ENCODE data around the gene DCP1A.
"Not testable (repeated sequence)": the region's sequence is repeated elsewhere in the genome, so short reads cannot be mapped to it uniquely, and the experiment has no call there.

The DCP1A gene

DNA sequence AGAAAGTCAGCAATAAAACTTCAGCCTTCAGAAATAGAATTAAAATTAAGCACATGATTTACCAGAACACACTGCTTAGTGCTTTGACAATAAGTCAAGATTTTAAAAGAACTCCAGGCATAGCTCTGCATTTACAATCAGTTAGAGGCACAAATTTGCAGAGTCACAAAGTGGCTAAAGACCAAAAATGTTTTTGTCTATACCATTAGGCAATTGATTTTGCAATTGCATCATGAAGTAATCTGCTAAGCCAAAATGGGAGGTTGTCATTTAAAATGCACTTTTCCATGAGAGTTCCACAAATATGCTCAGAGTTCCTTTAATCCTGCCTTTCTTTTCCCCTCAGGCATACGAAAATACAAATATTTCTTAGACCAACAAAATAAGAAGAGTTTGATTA, 10.1 kb upstream of the DCP1A start:
- no peaks in the 10 kb centered on the region for H3K36me3 ChIP-seq (ENCODE audit: control insufficient read depth in 2 of 2, insufficient read depth in 2 of 2, low read length in 2 of 2)
- no peak overlapping the region for H3K9ac ChIP-seq (ENCODE audit: low read depth in 1 of 2, low read length in 2 of 2)
- H3K4me1 ChIP-seq (ENCODE audit: control insufficient read depth in 2 of 2, insufficient read depth in 2 of 2, low read length in 2 of 2): peaks cover 0 to 6% of the 10 kb centered on the region in 2 donors
- H3K27ac ChIP-seq (ENCODE audit: low read depth in 2 of 2, low read length in 2 of 2): no peak overlapping the region
- no peaks in the 10 kb centered on the region for H3K27me3 ChIP-seq (ENCODE audit: control insufficient read depth in 2 of 2, insufficient read depth in 2 of 2, low read length in 2 of 2)
- no peaks in the 10 kb centered on the region for H3K9me3 ChIP-seq (ENCODE audit: control insufficient read depth in 2 of 2, low read length in 2 of 2)
- no peak overlapping the region for H3K4me3 ChIP-seq (ENCODE audit: low read length in 2 of 2)

DNA sequence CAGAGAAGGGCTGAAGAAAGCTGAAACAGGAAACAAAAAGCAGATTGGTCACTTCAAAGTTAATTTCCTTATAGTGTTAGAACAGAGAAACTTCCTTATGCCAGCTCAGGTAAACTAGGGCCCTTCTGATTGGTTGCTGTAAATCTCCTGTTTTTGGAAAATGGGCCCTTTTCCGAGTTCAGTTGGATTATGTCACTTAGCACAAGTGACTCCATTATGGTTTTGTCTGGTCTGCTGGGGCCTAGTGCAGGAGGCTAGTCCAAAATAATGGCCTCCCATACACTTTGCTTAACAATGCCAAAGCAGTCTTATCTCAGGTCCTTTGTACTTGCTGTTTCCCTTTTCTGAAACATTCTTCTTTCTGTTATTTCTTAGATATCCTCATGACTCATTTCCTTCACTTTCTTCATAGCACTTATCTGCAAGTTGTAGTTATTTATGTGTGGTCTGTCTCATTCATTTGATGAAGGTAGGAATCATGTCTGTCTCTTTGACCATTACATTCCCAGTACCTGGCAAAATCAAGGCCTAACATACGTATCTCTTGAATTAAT, 7.7 kb upstream of the DCP1A start:
- Histone ChIP-seq H3K9ac (ENCODE audit: low read depth in 1 of 2, low read length in 2 of 2) (no peak overlapping the region), H3K27ac (ENCODE audit: low read depth in 2 of 2, low read length in 2 of 2) (no peak overlapping the region), H3K36me3 (ENCODE audit: control insufficient read depth in 2 of 2, insufficient read depth in 2 of 2, low read length in 2 of 2) (no peaks in the 10 kb centered on the region), H3K9me3 (ENCODE audit: control insufficient read depth in 2 of 2, low read length in 2 of 2) (no peaks in the 10 kb centered on the region), H3K4me3 (ENCODE audit: low read length in 2 of 2) (no peak overlapping the region), H3K27me3 (ENCODE audit: control insufficient read depth in 2 of 2, insufficient read depth in 2 of 2, low read length in 2 of 2) (no peaks in the 10 kb centered on the region), H3K4me1 (ENCODE audit: control insufficient read depth in 2 of 2, insufficient read depth in 2 of 2, low read length in 2 of 2) (peaks cover 2 to 13% of the 10 kb centered on the region in 2 donors)

DNA sequence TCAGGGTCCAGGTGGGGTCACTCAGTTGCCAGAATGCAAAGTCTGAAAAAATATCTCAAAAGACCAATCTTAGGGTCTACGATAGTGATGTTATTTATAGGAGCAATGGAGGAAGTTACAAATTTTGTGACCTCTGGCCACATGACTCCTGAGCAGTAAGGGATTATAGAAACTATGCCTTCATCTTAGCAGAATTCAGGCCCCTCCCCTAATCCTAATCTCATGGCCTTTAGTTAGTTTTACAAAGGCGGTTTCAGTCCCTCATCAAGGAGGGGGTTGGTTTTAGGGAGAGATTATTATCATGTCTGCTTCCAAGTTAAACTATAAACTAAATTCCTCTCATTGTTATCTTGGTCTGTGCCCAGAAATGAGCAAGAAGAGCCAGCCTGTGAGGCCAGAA, 5.9 kb upstream of the DCP1A start:
- no peaks in the 10 kb centered on the region for H3K36me3 ChIP-seq (ENCODE audit: control insufficient read depth in 2 of 2, insufficient read depth in 2 of 2, low read length in 2 of 2)
- H3K27me3 ChIP-seq (ENCODE audit: control insufficient read depth in 2 of 2, insufficient read depth in 2 of 2, low read length in 2 of 2): no peaks in the 10 kb centered on the region
- H3K9ac ChIP-seq (ENCODE audit: low read depth in 1 of 2, low read length in 2 of 2): no peak overlapping the region
- no peak overlapping the region for H3K4me3 ChIP-seq (ENCODE audit: low read length in 2 of 2)
- peaks cover 2 to 13% of the 10 kb centered on the region in 2 donors for H3K4me1 ChIP-seq (ENCODE audit: control insufficient read depth in 2 of 2, insufficient read depth in 2 of 2, low read length in 2 of 2)
- H3K9me3 ChIP-seq (ENCODE audit: control insufficient read depth in 2 of 2, low read length in 2 of 2): no peaks in the 10 kb centered on the region
- H3K27ac ChIP-seq (ENCODE audit: low read depth in 2 of 2, low read length in 2 of 2): no peak overlapping the region

DNA sequence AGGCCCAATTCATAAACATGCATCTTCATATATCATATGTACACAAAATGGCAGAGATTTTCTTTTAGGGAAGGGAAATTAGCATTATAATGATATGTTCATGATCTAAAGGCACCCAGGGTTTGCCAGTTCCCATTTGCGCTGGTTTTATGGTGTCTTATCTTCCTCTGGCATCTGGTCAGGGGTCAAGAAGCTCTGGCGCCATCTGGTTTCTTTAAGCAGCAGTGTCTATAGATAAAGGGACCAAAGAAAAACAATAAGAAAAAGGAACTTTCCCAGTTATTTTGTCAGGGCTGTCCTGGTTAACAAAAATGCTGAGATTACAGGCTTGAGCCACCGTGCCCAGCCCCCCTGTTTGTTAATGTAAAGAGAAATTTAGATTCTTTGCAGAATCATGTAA, 3.3 kb upstream of the DCP1A start:
- Histone ChIP-seq H3K27me3 (ENCODE audit: control insufficient read depth in 2 of 2, insufficient read depth in 2 of 2, low read length in 2 of 2) (no peaks in the 10 kb centered on the region), H3K9ac (ENCODE audit: low read depth in 1 of 2, low read length in 2 of 2) (no peak overlapping the region), H3K36me3 (ENCODE audit: control insufficient read depth in 2 of 2, insufficient read depth in 2 of 2, low read length in 2 of 2) (no peaks in the 10 kb centered on the region), H3K4me1 (ENCODE audit: control insufficient read depth in 2 of 2, insufficient read depth in 2 of 2, low read length in 2 of 2) (peaks cover 11 to 17% of the 10 kb centered on the region in 2 donors), H3K4me3 (ENCODE audit: low read length in 2 of 2) (peak overlapping the region in 1 of 2 donors; percentile 28), H3K27ac (ENCODE audit: low read depth in 2 of 2, low read length in 2 of 2) (peak overlapping the region; percentile 32 to 35), H3K9me3 (ENCODE audit: control insufficient read depth in 2 of 2, low read length in 2 of 2) (no peaks in the 10 kb centered on the region)

DNA sequence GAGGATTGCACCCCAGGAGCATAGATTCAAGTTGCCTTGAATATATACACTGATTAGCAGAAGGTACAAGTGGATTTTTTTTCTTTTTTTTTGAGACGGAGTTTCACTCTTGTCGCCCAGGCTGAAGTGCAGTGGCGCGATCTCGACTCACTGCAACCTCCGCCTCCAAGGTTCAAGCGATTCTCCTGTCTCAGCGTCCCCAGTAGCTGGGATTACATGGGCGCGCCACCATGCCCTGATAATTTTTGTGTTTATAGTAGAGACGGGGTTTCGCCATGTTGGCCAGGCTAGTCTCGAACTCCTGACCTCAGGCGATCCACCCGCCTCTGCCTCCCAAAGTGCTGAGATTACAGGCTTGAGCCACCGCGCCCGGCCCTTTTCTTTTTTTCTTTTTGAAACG, 775 bp upstream of the DCP1A start:
- not testable (repeated sequence) for H3K27me3 ChIP-seq (ENCODE audit: control insufficient read depth in 2 of 2, insufficient read depth in 2 of 2, low read length in 2 of 2); H3K9me3 ChIP-seq (ENCODE audit: control insufficient read depth in 2 of 2, low read length in 2 of 2); H3K36me3 ChIP-seq (ENCODE audit: control insufficient read depth in 2 of 2, insufficient read depth in 2 of 2, low read length in 2 of 2)
- H3K9ac ChIP-seq (ENCODE audit: low read depth in 1 of 2, low read length in 2 of 2): peak overlapping the region; percentile 96 to 97
- peak overlapping the region; percentile 98 to 99 for H3K4me3 ChIP-seq (ENCODE audit: low read length in 2 of 2)
- H3K4me1 ChIP-seq (ENCODE audit: control insufficient read depth in 2 of 2, insufficient read depth in 2 of 2, low read length in 2 of 2): peaks cover 11 to 13% of the 10 kb centered on the region in 2 donors
- peak overlapping the region; percentile 95 to 97 for H3K27ac ChIP-seq (ENCODE audit: low read depth in 2 of 2, low read length in 2 of 2)

DNA sequence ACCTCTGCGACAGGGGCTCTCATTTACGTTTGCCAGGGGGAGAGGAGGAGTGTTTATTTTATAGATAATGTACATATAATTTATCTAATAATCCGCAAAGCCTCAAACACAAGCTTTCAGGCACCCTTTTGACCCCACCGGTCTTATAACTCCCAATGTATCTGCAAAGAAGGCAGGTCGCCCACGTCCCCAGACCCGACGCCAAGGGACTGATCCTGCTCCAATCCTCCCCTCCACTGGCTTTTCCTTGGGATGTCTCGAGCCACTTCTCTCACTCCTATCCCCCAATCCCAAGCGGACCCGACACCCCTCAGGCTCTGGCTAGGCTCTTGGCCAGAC, 452 bp downstream of the DCP1A start:
- Histone ChIP-seq H3K9ac (ENCODE audit: low read depth in 1 of 2, low read length in 2 of 2) (peak overlapping the region; percentile 96 to 97), H3K4me1 (ENCODE audit: control insufficient read depth in 2 of 2, insufficient read depth in 2 of 2, low read length in 2 of 2) (peaks cover 11 to 18% of the 10 kb centered on the region in 2 donors), H3K9me3 (ENCODE audit: control insufficient read depth in 2 of 2, low read length in 2 of 2) (no peaks in the 10 kb centered on the region), H3K27me3 (ENCODE audit: control insufficient read depth in 2 of 2, insufficient read depth in 2 of 2, low read length in 2 of 2) (no peaks in the 10 kb centered on the region), H3K4me3 (ENCODE audit: low read length in 2 of 2) (peak overlapping the region; percentile 98 to 99), H3K27ac (ENCODE audit: low read depth in 2 of 2, low read length in 2 of 2) (peak overlapping the region; percentile 95 to 97), H3K36me3 (ENCODE audit: control insufficient read depth in 2 of 2, insufficient read depth in 2 of 2, low read length in 2 of 2) (peaks cover 7% of the 10 kb centered on the region in 2 donors)

DNA sequence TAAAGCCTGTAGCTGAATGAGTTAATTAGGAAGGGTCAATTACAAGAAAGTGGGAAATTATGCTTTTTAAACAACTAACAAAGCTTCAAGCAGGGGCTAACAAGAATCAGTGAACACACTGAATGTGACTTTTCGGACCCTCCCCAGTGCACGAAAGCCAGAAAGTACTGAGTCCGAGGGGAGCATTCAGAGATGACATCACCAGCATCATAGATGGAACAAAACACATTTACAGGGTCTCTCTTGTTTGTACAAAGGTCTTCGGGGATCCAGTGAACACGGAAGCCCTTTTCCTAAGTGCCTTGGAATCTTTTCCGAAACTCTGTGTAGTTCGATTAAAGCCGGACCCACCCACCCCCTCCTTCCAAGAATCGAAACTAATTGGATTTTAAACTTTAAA, 829 bp downstream of the DCP1A start:
- H3K36me3 ChIP-seq (ENCODE audit: control insufficient read depth in 2 of 2, insufficient read depth in 2 of 2, low read length in 2 of 2): peaks cover 7 to 9% of the 10 kb centered on the region in 2 donors
- peaks cover 11 to 18% of the 10 kb centered on the region in 2 donors for H3K4me1 ChIP-seq (ENCODE audit: control insufficient read depth in 2 of 2, insufficient read depth in 2 of 2, low read length in 2 of 2)
- no peaks in the 10 kb centered on the region for H3K27me3 ChIP-seq (ENCODE audit: control insufficient read depth in 2 of 2, insufficient read depth in 2 of 2, low read length in 2 of 2)
- H3K9me3 ChIP-seq (ENCODE audit: control insufficient read depth in 2 of 2, low read length in 2 of 2): no peaks in the 10 kb centered on the region
- H3K9ac ChIP-seq (ENCODE audit: low read depth in 1 of 2, low read length in 2 of 2): peak overlapping the region; percentile 96 to 97
- peak overlapping the region; percentile 98 to 99 for H3K4me3 ChIP-seq (ENCODE audit: low read length in 2 of 2)
- no peak overlapping the region for H3K27ac ChIP-seq (ENCODE audit: low read depth in 2 of 2, low read length in 2 of 2)

DNA sequence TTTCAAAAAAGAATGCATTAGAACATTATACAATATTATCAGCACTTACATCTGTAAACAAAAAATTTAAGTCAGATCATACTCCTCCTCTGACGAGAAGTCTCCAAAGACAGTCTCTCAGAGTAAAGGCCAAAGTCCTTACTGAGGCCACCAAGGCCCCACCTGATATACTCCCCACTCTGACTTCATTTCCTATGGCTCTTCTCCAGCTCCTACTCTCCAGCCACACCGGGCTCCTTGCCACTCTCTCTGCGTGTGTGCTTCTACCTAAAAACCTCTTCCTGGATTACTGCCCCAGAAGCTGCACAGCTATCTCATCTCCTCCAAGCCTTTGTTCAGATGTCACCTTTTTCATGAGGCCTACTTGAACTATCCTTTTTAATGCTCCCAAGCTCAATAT, 5.0 kb downstream of the DCP1A start:
- H3K36me3 ChIP-seq (ENCODE audit: control insufficient read depth in 2 of 2, insufficient read depth in 2 of 2, low read length in 2 of 2): peaks cover 24 to 25% of the 10 kb centered on the region in 2 donors
- H3K9ac ChIP-seq (ENCODE audit: low read depth in 1 of 2, low read length in 2 of 2): no peak overlapping the region
- no peaks in the 10 kb centered on the region for H3K9me3 ChIP-seq (ENCODE audit: control insufficient read depth in 2 of 2, low read length in 2 of 2)
- H3K4me3 ChIP-seq (ENCODE audit: low read length in 2 of 2): no peak overlapping the region
- peaks cover 0 to 12% of the 10 kb centered on the region in 2 donors for H3K4me1 ChIP-seq (ENCODE audit: control insufficient read depth in 2 of 2, insufficient read depth in 2 of 2, low read length in 2 of 2)
- H3K27me3 ChIP-seq (ENCODE audit: control insufficient read depth in 2 of 2, insufficient read depth in 2 of 2, low read length in 2 of 2): no peaks in the 10 kb centered on the region
- H3K27ac ChIP-seq (ENCODE audit: low read depth in 2 of 2, low read length in 2 of 2): peak overlapping the region in 1 of 2 donors; percentile 37

DNA sequence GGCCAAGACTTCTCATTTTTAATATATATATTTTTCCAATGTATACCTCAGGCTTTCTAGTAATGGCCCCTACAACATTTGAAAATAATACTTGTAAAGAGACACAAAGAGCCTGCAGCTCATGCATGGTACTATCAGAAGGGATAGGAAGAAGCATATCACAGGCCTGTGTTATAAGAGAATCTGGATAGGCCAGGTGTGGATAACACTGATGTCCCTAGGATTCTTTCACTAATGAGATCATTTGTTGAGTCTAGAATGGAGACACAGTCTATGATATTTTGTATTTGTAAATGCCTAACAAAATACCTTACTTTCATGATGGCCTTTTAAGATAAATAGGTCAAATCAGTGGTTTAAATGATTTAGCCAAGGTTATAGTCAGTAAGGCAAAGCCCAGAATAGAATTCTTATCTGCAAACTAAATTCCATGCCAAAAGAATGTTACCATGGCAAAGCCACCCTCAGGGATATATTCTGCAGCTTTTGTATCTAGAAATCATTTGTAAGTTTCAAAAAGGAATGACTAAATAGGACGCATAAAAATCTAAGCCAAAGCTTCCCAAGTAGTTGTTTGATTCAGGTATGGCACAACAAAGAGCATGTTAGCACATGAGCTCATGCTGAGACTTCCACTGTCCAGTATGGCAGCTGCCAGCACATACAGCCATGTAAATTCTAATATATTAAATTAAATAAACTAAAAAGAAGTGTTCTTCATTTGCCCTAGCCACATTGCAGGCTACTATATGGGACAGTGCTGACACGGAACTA, 10.0 kb downstream of the DCP1A start:
- H3K36me3 ChIP-seq (ENCODE audit: control insufficient read depth in 2 of 2, insufficient read depth in 2 of 2, low read length in 2 of 2): peaks cover 26 to 34% of the 10 kb centered on the region in 2 donors
- no peak overlapping the region for H3K27ac ChIP-seq (ENCODE audit: low read depth in 2 of 2, low read length in 2 of 2)
- H3K9me3 ChIP-seq (ENCODE audit: control insufficient read depth in 2 of 2, low read length in 2 of 2): no peaks in the 10 kb centered on the region

DNA sequence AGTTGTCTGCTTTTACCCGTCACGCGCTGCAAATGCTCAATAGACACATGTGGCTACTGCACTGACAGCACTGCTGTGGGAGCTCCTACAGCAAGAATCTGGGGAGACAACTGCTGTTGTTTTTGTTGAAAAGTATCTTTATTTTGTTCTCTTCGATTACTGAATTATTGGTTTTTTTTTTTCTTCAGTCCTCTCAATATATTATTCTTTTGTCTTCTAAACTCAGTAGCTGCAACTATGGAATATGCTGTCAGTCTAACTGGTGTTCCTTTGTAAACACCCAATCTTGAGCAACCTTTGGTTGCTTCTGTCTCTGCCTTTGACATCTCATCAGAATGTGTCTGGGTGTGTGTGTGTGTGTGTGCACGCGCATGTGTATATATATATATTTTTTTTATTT, 12.6 kb downstream of the DCP1A start:
- no peak overlapping the region for H3K9ac ChIP-seq (ENCODE audit: low read depth in 1 of 2, low read length in 2 of 2)
- peaks cover 23 to 35% of the 10 kb centered on the region in 2 donors for H3K36me3 ChIP-seq (ENCODE audit: control insufficient read depth in 2 of 2, insufficient read depth in 2 of 2, low read length in 2 of 2)
- no peak overlapping the region for H3K4me3 ChIP-seq (ENCODE audit: low read length in 2 of 2)
- no peaks in the 10 kb centered on the region for H3K9me3 ChIP-seq (ENCODE audit: control insufficient read depth in 2 of 2, low read length in 2 of 2)
- H3K27ac ChIP-seq (ENCODE audit: low read depth in 2 of 2, low read length in 2 of 2): no peak overlapping the region
- H3K4me1 ChIP-seq (ENCODE audit: control insufficient read depth in 2 of 2, insufficient read depth in 2 of 2, low read length in 2 of 2): no peaks in the 10 kb centered on the region
- H3K27me3 ChIP-seq (ENCODE audit: control insufficient read depth in 2 of 2, insufficient read depth in 2 of 2, low read length in 2 of 2): no peaks in the 10 kb centered on the region

More for the DNA sequence above, 10.0 kb downstream of the DCP1A start:
- peaks cover 0 to 2% of the 10 kb centered on the region in 2 donors for H3K4me1 ChIP-seq (ENCODE audit: control insufficient read depth in 2 of 2, insufficient read depth in 2 of 2, low read length in 2 of 2)
- H3K4me3 ChIP-seq (ENCODE audit: low read length in 2 of 2): no peak overlapping the region
- no peaks in the 10 kb centered on the region for H3K27me3 ChIP-seq (ENCODE audit: control insufficient read depth in 2 of 2, insufficient read depth in 2 of 2, low read length in 2 of 2)
- H3K9ac ChIP-seq (ENCODE audit: low read depth in 1 of 2, low read length in 2 of 2): no peak overlapping the region

Data from mucosa of rectum (tissue), 2 donors.